ENCODE data around the gene TTN.

TTN gene
- 108 to 252 (median 132) reads per million in 4 experiments for total RNA-seq

DNA sequence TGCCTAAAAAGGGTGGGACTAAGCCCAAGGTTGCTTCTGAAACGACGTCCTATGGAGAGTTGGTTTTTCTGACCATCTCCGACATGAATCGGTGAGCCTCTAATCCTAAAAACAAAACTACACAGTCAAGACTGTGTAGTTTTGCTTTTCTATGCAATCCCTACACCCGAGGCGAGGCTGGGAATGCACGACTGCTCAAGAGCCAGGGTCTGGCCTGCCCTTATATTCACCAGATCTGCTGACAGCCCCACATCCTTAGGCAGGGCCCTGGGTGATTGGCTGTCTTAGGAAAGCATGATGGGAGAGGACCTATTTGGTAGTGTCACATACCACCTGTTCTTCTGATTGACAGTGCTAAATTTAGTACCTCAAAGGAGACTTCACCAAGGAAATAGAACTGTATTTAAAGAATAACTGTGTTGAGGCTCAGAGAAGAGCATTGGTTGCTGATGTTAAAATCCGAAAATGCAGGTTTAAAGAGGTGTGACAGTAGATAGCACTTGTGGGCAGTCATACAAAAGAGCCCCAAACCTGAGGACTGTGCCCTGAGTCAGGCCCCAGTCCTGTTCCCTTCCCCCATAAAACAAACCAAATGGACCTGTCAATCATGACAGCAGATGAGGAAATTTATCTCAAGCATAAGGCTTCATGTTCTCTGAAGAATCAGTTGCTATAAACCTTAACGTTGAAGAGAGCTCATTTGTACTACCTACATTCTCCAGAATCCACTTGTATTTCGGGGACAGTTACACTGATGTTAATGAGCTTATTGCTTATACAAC, at the start of gene TTN:
Gene TTN, minus strand, starts transcription at position 197 of the 782 bp plus-strand sequence. CDS start 2,781 bp downstream, outside the sequence.
- DNase-seq, result no peak

DNA sequence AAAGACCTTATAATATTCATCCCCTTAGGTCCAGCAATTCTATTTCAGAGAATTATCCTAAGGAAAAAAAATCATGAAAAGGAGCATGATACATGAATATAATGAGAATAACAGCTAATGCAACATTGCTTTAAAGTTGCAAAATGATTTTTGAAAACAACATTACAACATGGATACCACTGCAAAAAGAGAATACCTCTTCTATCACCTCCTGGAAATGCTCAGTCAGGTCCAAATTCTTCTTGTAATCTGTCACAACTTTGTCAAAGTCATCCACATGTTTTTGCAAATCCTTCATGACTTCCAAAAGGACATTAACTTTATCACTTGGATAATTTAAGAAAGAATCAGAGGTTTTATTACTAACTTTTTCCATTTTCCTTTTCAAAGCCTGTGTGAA, 47.9 kb upstream of the TTN start:
- no peak for DNase-seq

DNA sequence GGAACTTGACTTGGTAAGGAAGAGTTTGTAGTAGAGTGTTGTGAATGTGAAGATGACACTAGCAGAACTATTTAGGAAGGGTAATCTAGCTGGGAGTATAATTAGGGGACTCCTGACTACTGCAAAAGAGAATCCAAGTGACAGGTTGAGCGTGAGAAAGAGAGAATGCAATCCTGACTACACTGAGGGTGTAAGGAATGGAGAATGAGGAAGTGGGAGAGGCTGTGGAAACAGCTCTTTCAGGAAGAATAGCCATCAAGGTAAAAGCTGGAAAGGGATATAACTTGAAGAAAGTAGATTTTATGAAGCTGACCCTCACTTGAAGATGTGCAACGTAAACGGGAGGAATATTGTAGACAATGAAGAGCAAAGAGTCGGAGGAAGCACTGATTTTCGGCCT, 41.1 kb upstream of the TTN start:
- DNase-seq, result no peak

DNA sequence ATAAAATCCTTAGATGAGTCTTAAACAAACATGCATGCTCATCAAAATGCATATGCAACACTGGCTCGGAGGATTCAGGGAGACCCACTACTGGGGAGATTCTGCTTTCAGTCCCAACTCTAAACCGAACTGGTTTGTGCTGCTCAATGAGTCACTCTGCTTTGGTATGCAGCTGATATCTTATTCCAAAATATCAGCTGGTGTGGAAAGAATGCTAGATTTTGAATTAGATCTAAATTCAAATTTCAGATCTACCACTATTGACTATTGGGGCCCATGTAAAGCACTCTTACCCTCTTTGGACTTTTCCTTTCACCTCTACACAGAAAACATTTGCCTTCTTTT, 39.2 kb upstream of the TTN start:
- DNase-seq, result no peak

DNA sequence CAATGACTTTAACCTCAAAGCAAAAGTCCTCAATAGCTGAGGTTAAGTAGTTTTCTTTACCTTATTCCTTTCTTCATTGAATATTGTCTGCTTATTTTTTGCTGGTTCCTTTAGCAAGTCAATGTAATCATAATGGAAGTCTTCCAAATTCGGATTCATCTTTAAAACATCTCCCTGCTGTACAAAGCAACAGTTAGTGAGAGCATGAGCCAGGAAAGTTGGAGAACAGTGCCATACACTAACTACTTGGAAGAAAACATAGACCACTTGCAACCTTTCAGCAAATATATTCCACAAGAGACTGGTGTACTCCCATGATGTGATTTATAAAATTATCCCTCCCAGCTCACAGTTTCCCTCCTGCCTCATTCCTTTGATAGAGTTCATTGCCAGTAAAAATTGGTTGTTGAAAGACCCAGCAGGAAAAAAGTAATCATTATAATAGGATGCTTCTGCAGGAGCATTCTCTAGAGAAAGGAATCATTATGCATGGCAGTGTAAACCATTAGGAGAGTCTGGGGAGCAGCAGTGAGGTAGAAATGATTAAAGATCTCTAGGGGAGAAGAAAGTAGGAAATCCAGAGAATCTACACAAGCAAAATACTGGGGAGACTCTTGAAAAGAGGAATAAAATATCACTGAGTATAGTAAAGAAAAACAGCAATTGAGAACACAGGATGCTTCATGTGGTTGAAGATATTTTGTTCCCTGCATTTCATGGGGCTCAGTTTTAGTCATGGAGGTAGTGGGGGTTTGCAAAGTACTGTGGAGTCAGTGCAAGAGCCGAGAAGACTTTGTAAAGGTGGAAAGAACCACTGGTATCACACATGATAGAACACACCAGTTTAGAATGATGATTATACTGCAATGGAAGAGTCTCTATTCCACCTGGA, 38.6 kb upstream of the TTN start:
- no peak for DNase-seq

DNA sequence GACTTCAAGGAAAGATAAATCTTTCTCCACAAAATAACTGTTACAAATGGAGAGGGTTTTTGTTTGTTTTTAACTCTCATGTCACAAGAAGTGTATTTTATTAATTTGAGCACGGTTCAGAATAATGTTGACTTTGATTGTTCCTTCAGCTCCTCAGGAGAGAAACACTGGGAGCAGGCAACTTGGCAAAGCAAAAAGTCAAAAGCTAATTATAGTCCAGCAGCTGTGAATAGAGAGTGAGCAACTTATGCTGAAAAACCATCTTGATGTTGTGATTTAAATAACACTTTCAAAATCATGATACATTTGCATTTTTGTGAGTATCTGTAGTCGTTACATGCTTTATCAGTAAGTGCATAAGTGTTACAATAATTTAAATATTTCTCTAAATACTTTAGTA, 37.5 kb upstream of the TTN start:
- DNase-seq, result no peak

DNA sequence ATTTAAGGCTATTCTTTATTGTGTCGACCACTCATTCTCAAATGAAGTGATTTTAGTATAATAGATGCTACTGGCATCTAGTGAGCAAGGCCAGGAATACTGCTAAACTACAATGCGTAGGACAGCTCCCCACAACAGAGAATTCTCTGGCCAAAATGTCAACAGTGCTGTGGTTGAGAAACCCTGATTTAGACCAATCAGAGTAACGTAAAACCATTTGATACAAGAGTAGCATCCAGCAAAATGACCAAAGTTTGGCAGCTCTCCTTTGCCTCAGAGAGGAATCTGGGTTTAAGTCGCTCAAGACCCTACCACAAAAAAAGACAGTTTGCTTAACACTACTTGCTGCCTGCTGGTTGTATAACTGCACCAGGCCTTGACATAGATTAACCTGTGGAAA, 37.0 kb upstream of the TTN start:
- no peak for DNase-seq

DNA sequence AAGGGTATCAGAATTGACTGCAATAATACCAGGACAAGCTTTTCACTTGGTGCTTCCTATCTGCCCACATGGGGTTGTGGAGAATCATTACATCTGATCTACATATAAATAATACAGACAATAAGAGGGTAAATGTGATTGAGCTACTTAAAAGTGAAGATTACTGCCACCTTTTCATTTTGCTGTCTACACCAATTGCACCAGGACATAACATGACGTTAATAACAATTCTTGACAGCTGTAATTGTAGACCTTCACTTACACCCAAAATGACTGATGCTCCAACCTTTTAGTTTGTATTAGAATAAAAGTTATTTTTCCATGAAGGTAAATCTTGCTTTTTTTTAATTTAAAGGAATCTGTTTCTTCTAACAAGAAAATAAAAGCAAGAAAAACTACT, 36.5 kb upstream of the TTN start:
- no peak for DNase-seq

DNA sequence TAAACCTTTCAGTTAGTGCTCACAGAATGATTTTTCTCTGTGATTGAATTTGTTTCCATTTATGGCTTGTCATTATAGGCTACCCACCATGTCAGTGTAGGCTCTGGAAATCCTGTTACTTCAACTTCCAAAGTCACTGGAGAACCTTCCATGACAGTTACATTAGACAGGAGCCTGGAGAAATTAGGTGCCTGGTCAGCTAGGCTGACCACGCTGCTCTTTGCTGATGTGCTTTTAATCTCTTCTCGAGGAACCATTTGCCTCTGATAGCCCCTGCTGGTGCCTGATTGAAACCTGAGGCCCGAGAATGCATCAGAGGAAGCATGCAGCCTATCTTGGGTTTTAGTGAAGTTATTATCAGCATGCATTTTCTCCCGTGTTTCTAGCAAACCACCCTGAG, 29.6 kb upstream of the TTN start:
- no peak for DNase-seq

DNA sequence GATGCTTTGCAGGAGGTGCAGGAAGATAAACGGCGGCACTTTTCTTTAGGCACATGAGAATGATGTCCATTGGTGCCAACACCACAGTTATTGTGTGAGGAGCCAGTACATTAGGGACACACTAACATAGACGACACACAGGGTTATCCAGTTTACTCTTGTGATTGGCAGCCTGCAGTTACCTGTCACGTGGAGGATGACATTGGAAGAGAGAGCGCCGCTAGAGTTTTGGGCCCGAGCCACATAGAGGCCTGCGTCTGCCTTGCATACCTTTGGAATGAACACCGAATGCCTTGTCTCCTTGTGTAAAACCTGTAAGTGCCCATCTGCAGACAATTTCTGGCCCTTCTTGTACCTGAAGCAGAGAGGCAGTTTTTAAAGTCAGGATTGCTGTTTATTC, 26.9 kb upstream of the TTN start:
- DNase-seq, result no peak

DNA sequence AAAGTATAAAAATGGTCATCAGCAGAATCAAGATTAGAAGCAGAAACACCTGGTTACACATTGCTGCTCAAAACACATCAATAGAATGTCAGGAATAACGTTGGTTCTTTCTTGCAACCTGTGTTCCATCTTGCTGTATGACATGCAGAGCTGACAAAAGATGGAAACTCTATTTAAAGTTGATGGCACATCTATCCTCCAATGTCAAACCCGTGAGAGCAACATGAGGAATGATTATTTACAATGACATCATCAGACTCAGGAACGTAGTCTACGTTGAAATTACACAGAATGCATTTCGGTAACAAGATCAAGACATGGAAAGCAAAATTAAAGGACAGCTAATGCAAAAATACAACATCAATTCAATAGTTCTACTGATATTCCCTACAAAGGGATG, 26.2 kb upstream of the TTN start:
- no peak for DNase-seq

DNA sequence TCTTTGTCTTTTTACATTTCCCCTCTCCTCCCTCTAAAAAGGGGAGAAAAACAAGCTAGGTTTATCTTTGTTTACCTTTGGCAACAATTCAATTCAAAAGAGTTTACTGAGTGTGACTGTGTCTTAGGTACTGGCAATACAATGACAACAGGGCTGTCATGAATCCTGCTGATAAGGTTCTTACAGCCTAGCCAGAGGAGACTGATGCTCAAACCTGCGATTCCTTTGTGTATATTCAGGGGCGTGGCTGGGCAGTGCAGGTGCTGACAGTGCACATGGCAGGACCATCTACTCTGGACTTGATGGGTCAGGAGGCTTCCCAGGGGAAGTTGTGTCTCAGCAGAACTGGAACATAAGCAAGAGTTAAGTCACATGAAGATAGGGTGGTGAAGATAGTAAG, 23.2 kb upstream of the TTN start:
- no peak for DNase-seq

DNA sequence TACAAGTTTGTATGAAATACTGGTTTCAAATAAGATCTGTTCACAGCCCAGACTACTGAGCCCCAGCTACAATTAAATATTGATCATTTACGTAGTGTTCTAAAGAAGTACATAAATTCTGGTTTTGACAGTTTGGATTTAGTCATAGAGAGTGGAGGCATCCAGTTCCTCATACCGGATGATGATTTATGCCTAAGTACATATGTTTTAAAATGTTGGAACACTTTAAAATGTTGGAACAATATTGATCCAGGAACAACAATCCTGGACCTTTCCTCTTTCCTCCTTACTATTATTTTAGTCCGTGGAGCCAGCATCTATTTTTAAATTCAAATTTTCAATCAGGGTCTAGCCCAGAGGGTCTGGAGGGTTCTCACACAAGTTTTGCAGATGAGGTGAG, 22.8 kb upstream of the TTN start:
- no peak for DNase-seq

DNA sequence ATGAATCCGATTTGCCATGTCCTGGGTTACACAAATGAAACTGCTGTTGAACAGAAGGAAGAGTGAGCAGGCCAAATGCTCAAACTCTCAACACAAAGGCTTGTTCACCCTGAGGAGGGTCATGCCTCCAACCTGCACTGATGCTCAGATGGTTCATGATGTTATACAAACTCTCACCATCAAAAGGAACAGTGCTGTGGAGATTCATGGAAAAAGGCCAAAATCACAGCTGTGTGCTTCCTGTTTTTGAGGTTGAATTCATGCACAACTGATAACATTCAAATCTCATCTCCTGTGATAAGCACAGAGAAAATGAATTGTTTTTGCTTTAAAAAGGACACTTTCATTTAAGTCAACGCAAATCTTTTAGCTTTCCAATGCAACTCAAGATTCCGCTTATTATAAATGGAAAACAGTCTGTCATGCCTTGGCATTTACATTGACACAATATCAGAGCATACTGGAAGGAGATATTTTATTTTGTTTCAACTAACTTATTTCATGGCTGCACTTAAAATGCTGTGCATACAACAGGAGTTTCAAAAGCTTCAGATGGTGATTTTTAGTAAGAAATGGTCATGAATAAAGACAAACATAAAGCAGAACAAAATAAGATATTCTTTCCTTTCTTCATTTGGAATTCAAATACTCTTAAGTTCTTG, 22.2 kb upstream of the TTN start:
- no peak for DNase-seq

DNA sequence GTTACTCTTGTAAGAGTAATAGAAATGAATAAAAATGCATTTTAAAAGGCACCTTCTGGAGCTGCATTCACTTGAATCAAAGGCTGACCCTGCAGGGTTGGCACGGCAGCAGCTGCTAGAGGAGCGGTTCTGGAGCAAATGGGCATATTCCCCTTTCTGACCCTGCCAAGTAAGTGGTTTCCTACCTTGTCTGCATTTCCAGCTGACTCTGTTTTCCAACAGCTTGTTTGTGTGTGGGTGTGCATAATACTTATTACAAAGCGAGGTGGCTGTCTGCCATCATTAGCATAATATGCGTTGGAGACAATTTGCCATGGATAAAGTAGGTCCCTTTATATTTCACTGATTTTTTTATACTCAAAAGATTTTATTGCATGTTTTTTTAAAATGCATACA, 21.3 kb upstream of the TTN start:
- DNase-seq, result no peak

DNA sequence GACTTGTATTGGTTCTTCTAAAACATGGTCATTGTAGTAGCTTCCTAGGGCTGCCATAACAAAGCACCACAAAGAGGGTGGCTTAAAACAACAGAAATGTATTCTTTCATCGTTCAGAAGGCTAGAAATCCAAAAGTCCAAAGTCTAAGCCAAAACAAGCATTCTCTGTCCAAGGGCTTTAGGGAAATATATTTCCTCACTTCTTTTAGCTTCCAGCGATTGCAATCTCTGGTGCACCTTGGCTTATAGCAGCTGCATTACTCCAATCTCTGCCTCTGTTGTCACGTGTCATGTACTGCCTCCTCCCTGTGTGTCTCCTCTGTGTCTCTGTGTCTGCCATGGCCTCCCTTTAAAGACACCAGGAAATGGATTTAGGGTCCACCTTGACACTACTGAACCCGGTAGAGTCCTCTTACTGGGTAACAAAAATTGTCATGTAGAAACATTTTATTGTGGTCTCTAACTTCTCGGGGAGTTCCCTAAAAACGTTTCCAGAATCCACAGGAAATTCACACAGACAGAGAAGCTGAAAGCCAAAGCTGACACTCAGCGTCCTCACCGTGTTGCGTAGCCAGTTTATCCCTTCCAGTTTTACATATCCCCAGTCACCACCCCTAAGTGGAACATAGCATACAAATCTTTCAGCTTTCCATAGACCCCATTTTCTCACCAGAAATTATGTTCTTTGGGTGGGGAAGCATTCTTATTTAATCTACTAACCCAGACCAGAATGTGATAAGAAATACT, 20.7 kb upstream of the TTN start:
- no peak for DNase-seq

DNA sequence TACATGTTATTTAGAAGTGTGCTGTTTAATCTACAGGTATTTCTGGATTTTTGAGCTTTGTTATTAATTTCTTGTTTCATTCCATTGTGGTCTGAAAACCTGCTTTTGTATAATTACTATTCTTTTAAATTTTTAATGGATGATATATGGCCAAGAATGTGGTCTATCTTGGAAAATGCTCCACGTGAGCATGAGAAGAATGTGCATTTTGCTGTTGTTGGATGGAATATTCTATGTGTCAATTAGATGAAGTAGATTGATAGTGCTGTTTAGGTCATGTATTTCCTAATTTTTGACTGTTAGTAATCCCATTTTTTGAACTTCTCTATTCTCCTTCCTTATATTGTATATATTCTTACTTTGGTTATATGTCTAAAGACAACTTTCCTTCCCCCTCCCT, 19.9 kb upstream of the TTN start:
- no peak for DNase-seq

DNA sequence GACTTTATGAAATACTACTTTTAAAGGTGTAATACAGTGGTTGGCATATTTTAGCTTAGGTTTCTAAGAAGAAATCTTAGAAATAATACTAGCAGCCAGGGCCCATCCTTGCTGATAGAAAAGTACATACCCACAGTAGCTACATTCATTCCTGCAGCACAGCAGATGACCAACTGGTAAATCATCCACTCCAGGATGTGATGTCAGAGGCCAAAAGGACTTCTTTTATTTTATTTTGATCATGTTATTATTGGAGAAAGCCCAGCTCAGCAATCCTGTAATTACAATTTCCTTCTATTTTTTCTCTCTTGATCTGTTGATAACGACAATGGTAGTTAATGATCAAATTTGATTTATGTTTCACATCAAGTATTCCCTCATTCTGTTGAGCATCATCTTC, 18.0 kb upstream of the TTN start:
- DNase-seq, result no peak

DNA sequence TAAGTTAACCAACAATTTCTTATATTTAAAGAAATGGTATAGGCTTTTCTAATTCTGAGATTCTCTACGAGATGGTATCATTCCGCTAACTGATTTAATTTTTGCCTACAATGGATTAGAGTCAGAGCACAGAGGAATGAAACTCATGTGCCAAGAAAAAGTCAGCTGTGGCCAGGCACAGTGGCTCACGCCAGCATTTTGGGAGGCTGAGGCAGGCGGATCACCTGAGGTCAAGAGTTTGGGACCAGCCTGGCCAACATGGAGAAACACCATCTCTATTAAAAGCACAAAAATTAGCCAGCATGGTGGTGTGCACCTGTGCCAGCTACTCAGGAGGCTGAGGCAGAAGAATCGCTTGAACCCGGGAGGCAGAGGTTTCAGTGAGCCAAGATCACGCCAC, 17.0 kb upstream of the TTN start:
- DNase-seq, result no peak

DNA sequence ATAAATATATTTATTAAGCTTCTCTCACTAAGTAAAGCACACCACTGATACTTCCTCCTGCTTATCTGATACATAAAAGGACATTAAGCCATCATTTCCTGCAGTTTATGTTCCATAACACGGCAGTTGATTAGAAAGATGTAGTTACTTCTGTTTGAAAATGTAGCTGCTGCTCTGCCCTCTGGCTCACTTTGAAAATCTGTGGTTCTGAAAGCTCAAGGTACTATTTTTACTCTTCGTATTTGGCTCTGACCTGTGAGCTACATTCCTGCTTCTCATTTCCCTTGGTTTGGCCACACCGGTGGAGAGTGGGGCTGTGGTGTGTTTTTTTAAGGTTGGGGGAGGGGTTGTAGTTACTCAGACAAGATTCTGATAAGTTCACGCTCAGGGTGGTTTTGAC, 12.8 kb upstream of the TTN start:
- no peak for DNase-seq

DNA sequence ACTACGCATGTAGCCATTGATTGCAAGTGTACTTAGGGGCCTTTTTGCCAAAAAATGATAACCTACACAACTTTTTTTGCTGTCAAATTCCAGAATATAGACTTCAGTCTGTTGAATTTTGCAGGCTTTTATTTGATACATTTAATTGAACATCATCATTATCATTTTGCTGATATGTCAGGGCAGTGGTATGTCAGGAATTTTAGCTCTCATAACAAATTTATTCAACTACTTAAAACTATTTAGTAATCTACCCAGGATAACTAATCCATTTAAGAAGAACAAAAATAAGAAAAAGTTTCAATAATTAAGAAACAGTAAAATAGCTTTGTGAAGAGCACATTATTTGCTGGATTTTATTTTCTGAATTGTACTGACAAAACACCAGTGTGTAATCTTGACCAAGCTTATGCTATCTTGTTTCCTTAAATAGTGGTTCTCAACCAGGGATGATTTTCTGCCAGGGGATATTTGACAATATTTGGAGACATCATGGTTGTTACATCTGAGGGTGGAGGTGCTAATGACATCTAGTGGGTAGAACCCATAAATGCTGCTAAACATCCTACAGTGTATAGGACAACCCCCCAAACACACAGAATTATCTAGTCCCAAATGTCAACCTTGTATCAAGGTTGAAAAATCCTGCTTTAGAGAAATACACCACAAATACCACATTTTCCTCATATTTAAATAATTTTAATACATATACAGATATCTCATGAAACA, 12.1 kb upstream of the TTN start:
- no peak for DNase-seq

DNA sequence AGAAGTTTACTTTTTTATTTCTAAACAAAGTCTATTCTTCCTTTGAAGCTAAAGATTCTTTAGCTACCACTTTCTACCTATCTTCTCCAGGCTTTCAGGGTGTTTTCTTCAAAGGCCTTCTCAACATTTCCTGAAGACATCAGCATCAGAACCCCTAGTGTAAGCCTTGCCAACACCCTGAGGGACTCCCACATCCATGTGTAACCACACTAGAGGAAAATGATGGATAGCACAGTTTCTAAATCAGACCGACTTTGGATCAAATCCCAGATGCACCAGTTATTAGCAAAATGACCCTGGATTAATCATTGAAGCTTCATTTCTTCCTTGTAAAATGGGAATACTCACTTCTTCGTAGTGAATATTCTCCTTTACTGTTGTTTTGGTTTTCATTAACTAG, 4.7 kb upstream of the TTN start:
- DNase-seq, result no peak
